Stimulated activated CD4-positive, alpha-beta T cell treated with anti-CD3 and anti-CD28 coated beads, Interleukin-4, amount 100 ng/mL, for 48 hours (primary cell): ENCODE results near the gene CPEB3.
"Not testable (repeated sequence)": the region's sequence is repeated elsewhere in the genome, so short reads cannot be mapped to it uniquely, and the experiment has no call there.

ENCODE experiments used
- DNase-seq, 2 donors: peaks; one replicate each; pipeline ENCODE4 v3.0.0-alpha.2; 2020; ENCODE audit warnings: low read depth in 2 of 2

CPEB3 gene

GRCh38 chr10:92290837-92291615, at the start of gene CPEB3, which contains the start of gene MARCHF5:
CPEB3 (minus strand) TSS chr10:92291078; CDS start chr10:92240350, 50,728 bp downstream.
MARCHF5 (plus strand) TSS chr10:92291167; CDS start chr10:92291495, 328 bp downstream.
- DNase-seq = peak; percentile 87 to 91

DNA sequence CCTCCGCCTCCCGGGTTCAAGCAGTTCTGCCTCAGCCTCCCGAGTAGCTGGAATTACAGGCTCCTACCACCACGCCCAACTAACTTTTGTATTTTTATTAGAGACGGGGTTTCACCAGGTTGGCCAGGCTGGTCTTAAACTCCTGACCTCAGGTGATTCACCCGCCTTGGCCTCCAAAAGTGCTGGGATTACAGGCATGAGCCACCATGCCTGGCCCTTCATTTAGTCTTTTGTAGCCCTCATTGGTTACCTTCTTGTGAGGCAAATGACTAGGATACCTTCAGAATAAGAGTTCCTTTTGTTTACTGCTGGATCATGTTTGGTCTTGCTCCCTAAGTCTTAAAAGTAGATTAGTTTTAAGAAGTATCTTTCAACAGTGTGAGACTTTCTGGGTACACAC, 39.0 kb upstream of the CPEB3 start:
- not testable (repeated sequence) for DNase-seq

DNA sequence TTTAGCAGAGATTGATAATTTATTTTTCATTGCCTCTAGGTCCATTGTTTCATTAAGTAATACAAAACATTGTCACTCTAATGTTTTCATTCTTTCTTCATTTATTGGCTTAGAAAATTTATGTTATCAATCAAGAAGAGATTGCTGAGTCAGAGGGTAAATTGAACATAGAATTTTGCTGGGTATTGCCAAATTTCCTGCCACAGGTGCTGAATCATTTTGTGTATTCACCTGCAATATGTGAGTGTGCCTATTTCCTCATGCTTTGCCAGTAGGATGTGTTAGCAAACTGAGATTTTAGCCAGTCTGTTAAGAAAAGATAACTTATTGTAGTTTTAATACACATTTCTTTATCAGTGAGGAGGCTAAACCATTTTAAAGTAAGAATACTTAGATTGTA, 38.1 kb upstream of the CPEB3 start:
- no peak for DNase-seq

GRCh38 chr10:92327445-92328433, 36.9 kb upstream of the CPEB3 start:
- DNase-seq = no peak

GRCh38 chr10:92323079-92323478, 32.2 kb upstream of the CPEB3 start:
- DNase-seq = no peak

GRCh38 chr10:92316610-92317009, 25.7 kb upstream of the CPEB3 start:
- DNase-seq = no peak

- DNase-seq = no peak
Measured at GRCh38 chr10:92313750-92314149, 22.9 kb upstream of the CPEB3 start.

GRCh38 chr10:92309272-92309671, 18.4 kb upstream of the CPEB3 start:
- no peak for DNase-seq

DNA sequence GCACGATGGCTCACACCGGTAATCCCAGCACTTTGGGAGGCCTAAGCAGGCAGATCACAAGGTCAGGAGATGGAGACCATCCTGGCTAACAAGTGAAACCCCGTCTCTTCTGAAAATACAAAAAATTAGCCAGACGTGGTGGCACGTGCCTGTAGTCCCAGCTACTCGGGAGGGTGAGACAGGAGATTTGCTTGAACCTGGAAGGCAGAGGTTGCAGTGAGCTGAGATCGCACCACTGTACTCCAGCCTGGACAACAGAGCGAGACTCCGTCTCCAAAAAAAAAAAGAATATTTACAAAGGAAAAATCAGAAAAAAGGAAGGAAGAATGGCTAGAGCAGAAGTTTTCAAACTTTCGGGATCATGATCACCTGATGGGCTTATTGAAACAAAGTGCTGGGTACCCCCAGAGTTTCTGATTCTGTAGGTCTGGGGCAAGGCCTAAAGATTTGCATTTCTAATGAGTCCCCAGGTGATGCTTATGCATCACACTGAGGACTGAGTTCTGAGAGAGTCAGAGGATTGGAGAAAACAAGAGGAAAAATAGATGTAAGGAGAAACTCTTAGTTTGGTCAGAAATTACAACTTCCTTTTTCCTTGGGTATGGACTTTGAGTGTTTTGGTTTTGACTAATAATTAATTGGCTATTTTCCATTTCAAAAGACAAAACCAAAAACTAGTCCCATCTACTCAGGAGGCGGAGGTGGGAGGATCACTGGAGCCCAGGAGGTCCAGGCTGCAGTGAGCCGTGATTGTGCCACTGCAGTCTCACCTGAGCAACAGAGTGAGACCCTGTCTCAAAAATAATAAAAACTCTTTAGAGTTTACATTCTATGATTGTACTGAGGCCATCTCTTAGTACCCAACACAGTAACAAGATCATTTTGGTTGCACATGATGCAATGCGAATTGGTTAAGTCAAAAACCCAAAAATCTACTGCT, 14.5 kb upstream of the CPEB3 start:
- no peak for DNase-seq

DNA sequence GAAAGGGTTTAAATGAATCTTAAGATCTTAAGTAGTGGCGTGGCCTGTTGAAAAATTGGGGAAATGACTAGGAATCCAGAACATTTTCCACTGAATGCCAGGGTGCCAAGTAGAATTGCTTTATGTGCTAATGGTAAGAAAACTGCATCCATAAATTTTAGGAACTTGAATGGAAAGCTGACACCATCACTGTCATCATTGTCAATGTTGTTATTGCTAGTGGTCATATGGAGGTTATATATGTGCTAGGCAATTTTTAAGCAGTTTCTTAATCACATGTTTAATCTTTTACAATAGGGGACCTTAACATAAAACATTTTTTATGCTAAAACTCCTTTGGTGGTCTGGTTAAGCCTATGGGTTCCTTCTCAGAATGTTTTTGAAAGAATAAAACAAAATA, 13.2 kb upstream of the CPEB3 start:
- no peak for DNase-seq

DNA sequence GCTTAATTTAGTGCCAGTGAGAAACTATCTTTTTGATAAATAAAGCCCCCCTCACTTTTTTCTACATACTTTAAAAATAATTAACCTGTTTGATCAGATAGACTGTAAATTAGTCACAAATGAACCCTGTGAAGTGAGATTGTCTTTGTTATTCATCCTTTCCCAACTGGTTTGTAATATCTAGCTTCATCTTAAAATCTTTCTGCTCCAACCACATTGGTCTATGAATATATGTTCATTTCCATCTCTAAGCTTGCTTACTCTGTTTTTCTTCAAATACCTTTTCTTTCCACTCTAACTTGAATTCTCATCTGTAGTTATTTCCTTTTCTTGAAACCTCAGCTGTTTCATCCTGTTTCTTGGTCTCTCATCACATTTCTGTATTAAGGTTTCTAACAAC, 12.2 kb upstream of the CPEB3 start:
- DNase-seq = no peak

DNA sequence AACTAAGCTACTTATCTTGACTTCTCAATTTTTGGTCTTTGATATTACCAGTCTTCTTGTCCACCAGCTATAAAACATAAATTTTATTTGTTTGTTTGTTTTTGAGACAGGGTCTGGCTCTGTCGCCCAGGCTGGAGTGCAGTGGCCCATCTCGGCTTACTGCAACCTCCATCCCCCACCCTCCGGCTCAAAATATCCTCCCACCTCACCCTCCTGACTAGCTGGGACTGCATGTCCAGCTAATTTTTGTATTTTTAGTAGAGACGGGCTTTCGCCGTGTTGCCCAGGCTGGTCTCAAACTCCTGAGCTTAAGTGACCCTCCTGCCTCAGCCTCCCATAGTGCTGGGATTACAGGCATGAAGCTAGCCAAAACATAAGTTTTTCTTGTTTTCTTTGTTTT, 7.6 kb upstream of the CPEB3 start:
- no peak for DNase-seq

GRCh38 chr10:92291921-92292845, 1.3 kb upstream of the CPEB3 start:
- DNase-seq = peak; percentile 23 to 32

DNA sequence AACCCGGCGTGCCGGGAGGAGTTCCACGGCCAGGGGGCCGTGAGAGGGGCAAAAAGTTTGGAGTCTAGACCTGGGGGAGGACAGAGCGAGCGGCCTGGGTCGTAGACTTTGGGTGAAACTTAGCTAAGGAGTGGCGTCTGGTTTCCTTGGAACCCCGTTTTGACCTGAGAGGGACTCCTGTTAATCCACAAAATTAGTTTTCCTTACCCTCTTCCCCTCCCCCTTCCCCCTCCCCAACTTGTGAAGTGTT, 663 bp upstream of the CPEB3 start:
- no peak for DNase-seq

- no peak for DNase-seq
Measured at GRCh38 chr10:92290076-92290836, 622 bp downstream of the CPEB3 start.

DNA sequence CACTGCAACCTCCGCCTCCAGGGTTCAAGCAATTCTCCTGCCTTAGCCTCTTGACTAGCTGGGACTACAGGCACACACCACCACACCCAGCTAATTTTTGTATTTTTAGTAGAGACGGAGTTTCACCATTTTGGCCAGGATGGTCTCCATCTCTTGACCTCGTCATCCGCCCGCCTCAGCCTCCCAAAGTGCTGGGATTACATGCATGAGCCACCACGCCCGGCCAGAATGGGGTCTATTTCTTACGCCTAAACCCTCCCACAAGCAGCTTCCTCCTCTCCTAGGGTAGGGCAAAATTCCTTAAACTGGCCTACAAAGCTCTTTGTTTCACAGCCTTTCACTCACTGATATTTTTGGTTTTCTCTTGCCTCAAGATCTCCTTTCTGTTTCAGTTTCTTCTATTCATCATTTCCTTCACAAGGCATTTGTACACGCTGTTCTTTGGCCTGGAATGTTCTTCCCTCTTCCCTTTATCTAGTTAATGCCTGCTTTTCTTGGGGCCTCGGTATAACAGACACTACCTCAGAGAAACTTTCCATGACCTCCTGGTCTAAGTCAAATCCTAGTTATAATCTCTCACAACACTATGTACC, 6.7 kb downstream of the CPEB3 start:
- no peak for DNase-seq

DNA sequence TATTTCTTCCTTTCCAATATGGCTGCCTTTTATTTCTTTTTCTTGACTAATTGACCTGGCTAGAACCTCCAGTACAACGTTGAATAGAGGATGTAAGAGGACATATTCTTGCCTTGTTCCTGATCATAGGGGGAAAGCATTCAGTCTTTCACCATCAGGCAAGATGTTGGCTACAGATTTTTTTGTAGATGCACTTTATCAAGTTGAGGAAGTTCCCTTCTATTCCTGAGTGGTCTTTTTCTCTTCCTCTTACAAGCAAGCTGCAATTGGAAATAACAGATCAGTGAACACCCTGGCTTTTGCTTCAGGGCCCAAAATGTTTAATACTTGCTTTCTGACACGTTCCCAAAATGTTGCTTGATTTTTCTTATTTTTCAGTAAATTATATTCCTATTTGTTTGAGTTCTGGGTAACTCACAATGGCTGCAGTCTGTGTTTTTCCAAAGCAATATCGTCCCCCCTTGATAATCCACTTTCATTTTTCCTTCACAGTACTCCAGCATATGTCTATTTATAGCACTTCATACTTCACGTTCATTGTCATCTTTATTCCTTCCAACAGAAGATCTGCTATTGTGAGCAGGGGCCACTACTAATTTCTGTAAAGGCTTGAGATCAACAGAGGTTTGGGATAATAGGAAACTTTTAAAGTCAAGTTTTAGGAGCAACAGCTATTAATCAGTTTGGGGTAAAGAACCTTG, 11.7 kb downstream of the CPEB3 start:
- DNase-seq = no peak

DNA sequence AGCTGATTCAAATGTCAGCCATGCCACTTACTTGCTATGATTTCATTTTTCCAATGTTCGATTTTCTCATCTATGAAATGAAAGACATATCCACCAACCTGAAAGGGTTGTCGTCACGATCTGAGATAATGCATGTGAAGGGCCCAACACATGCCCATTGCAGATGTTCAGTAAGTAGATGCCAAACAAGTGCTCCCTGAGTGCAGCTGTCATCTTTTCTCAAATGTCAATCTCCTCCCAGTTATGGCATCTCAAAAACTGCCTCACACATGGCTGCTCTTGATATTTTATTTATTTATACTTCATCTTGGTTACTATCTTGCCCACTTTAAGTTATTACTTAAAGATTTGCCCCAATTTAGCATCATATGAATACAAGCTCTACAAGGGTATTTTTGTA, 16.8 kb downstream of the CPEB3 start:
- DNase-seq = no peak

GRCh38 chr10:92268748-92269147, 22.1 kb downstream of the CPEB3 start:
- DNase-seq = no peak
